ENCODE measurements around the gene EPAS1. TPM values are rescaled to one million over a fixed set of nuclear protein-coding genes. Genes with fewer than 3 reads are reported as not detected.

EPAS1 gene
- total and polyA plus RNA-seq, 12 donors = 112 to 415 (median 201) TPM

DNA sequence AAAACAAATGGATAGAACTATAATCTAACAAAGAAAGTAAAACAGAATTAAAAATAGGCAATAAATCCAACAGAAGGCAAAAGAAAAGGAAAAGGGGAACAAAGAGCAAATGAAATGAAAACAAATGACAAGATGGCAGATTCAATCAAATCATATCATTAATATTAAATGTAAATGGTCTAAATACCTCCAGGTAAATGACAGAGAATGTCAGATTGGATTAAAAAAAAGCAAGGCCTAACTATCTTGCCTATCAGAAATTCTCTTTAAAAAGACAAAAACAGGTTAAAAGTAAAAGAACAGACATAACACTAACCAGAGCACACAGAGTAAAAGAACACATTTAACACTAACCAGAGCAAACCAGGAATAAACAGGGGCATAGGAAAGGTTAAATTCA lies 119.1 kb downstream of the EPAS1 start:
- H3K4me1 ChIP-seq = no peaks in the 10 kb centered on the region

DNA sequence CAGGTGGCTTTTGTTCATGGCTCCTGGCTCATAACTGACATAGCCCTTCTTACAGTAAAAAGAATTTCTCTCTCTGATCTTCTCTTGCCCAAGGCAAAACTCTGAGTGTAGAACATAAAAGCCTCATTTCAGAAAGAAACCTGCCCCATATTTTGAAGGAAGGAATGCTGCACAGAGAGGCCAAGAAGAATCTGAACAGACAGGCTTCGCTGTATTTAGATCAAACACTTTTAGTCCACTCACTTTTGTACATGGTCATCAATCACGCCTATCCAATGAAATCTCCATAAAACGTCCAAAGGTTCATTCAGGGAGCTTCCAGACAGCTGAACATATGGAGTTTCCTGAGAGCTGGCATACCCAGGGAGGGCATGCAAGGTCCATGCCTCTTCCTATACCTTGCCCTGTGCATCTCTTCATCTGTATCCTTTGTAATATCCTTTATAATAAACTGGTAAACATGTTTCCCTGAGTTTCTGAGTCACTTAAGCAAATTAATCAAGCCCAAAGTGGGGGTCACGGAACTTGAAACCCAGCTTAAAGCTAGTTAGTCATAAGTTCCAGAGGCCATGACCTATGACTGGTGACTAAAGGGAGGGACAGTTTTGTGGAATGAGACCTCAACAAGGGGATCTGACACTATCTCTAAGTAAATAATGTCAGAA lies 119.7 kb downstream of the EPAS1 start:
- H3K27me3 ChIP-seq = no peaks in the 10 kb centered on the region
- ATAC-seq = no peak
- no peaks in the 10 kb centered on the region for H3K36me3 ChIP-seq
- TF ChIP-seq, protein P1, sequence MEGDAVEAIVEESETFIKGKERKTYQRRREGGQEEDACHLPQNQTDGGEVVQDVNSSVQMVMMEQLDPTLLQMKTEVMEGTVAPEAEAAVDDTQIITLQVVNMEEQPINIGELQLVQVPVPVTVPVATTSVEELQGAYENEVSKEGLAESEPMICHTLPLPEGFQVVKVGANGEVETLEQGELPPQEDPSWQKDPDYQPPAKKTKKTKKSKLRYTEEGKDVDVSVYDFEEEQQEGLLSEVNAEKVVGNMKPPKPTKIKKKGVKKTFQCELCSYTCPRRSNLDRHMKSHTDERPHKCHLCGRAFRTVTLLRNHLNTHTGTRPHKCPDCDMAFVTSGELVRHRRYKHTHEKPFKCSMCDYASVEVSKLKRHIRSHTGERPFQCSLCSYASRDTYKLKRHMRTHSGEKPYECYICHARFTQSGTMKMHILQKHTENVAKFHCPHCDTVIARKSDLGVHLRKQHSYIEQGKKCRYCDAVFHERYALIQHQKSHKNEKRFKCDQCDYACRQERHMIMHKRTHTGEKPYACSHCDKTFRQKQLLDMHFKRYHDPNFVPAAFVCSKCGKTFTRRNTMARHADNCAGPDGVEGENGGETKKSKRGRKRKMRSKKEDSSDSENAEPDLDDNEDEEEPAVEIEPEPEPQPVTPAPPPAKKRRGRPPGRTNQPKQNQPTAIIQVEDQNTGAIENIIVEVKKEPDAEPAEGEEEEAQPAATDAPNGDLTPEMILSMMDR (IDR thresholded peaks at IDR 0.05) = no peak
- no peak overlapping the region for H3K27ac ChIP-seq
- no peak overlapping the region for H3K4me3 ChIP-seq
- WGBS, 2 donors = 86 to 91% methylated on average over 4 of the region's 4 CpGs
- DNase-seq = no peak
- peaks cover 0 to 47% (median 10%) of the 10 kb centered on the region in 11 donors for H3K9me3 ChIP-seq
- intact Hi-C loops (cut with DNase I) = no loop called here
- H3K4me1 ChIP-seq = no peaks in the 10 kb centered on the region

More for the DNA sequence above, 119.1 kb downstream of the EPAS1 start:
- intact Hi-C loops (cut with DNase I) = no loop called here
- TF ChIP-seq, protein P1 (IDR thresholded peaks at IDR 0.05) = no peak
- no peak overlapping the region for H3K27ac ChIP-seq
- no peak for ATAC-seq
- no peaks in the 10 kb centered on the region for H3K36me3 ChIP-seq
- peaks cover 0 to 47% (median 10%) of the 10 kb centered on the region in 11 donors for H3K9me3 ChIP-seq
- no peak overlapping the region for H3K4me3 ChIP-seq
- DNase-seq = no peak
- no peaks in the 10 kb centered on the region for H3K27me3 ChIP-seq

DNA sequence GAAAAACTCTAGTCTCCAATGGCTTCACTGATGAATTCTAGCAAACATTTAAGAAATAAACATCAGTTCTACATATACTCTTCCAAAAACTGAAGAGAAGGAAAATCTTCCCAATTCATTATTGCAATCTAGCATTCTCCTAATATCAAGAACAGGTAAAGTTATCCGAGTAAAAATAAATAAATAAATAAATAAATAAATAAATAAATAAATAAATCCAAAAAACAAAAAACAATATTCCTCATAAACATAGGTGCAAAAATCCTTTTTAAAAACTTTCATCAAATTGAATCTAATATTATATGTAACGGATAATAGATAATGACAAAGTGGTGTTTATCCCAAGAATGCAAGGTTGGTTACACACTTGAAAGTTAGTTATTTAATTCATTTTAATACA lies 123.7 kb downstream of the EPAS1 start:
- Histone ChIP-seq H3K27me3 (no peaks in the 10 kb centered on the region), H3K4me1 (no peaks in the 10 kb centered on the region), H3K9me3 (peaks cover 0 to 37% (median 10%) of the 10 kb centered on the region in 11 donors), H3K27ac (no peak overlapping the region), H3K4me3 (no peak overlapping the region), H3K36me3 (no peaks in the 10 kb centered on the region)
- TF ChIP-seq, protein P1 (IDR thresholded peaks at IDR 0.05) = no peak
- WGBS, 2 donors = 72 to 98% methylated on average over 2 of the region's 2 CpGs
- DNase-seq (no peak), ATAC-seq (no peak)
- intact Hi-C loops (cut with DNase I) = no loop called here

DNA sequence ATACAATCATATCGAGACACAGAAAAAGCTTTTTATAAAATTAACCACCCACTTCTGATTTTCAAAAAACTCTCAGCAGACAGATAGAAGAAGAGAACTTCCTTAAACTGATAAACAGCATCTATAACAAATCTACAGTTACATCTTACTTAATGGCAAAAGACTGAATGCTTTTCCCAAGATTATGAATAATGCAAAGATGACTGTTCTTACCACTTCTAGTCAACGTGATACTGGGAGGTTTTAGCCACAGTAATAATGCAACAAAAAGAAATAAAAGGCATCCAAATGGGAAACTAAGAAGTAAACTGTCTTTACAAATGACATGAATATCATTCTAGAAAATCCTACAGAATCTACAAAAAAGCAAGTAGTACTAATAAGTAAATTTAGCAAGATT lies 124.2 kb downstream of the EPAS1 start:
- no peak for DNase-seq
- intact Hi-C loops (cut with DNase I) = no loop called here
- WGBS, 2 donors = 79% methylated on average over 2 of the region's 2 CpGs
- H3K4me1 ChIP-seq = no peaks in the 10 kb centered on the region
- H3K27me3 ChIP-seq = no peaks in the 10 kb centered on the region
- no peak overlapping the region for H3K27ac ChIP-seq
- H3K9me3 ChIP-seq = peaks cover 0 to 33% (median 8%) of the 10 kb centered on the region in 11 donors
- TF ChIP-seq, protein P1 (IDR thresholded peaks at IDR 0.05) = no peak
- H3K36me3 ChIP-seq = no peaks in the 10 kb centered on the region
- no peak overlapping the region for H3K4me3 ChIP-seq
- ATAC-seq = no peak

Data from heart right ventricle (tissue), 16 donors.